Eye (tissue), 1 donor: ENCODE results near the gene FZD8.

ENCODE experiments used
- DNase-seq: peaks from one replicate; pipeline ENCODE4 v3.0.0-alpha.2; 2015

FZD8 gene

GRCh38 chr10:35640951-35641675 is 983 bp downstream of the FZD8 start:
- DNase-seq, result peak; percentile 89

- DNase-seq, result peak; percentile 88
Observed at GRCh38 chr10:35640474-35640873, 1.6 kb downstream of the FZD8 start.

- DNase-seq, result peak; percentile 78
Observed at GRCh38 chr10:35639728-35640401, 2.2 kb downstream of the FZD8 start.

GRCh38 chr10:35639021-35639727 is 2.9 kb downstream of the FZD8 start:
- DNase-seq, result peak; percentile 61

GRCh38 chr10:35638101-35638500 is 4.0 kb downstream of the FZD8 start:
- DNase-seq, result peak; percentile 58

GRCh38 chr10:35637462-35637861 is 4.6 kb downstream of the FZD8 start:
- peak; percentile 76 for DNase-seq

- DNase-seq, result no peak
Observed at GRCh38 chr10:35636956-35637355, 5.1 kb downstream of the FZD8 start.

GRCh38 chr10:35635576-35635975 is 6.5 kb downstream of the FZD8 start:
- DNase-seq, result peak; percentile 93

GRCh38 chr10:35633006-35633980 is 8.8 kb downstream of the FZD8 start:
- no peak for DNase-seq

- DNase-seq, result no peak
Observed at GRCh38 chr10:35632027-35632426, 10.1 kb downstream of the FZD8 start.

GRCh38 chr10:35631404-35631803 is 10.7 kb downstream of the FZD8 start:
- no peak for DNase-seq

- no peak for DNase-seq
Observed at GRCh38 chr10:35626971-35627507, 15.1 kb downstream of the FZD8 start.

- DNase-seq, result no peak
Observed at GRCh38 chr10:35614312-35614711, 27.8 kb downstream of the FZD8 start.

- DNase-seq, result peak; percentile 40
Observed at GRCh38 chr10:35613597-35614226, 28.4 kb downstream of the FZD8 start.

- DNase-seq, result no peak
Observed at GRCh38 chr10:35613107-35613440, 29.0 kb downstream of the FZD8 start.

- no peak for DNase-seq
Observed at GRCh38 chr10:35612385-35613106, 29.6 kb downstream of the FZD8 start.

- DNase-seq, result no peak
Observed at GRCh38 chr10:35611750-35612149, 30.3 kb downstream of the FZD8 start.

GRCh38 chr10:35608328-35608672 is 33.8 kb downstream of the FZD8 start:
- DNase-seq, result peak; percentile 10

GRCh38 chr10:35607475-35608327 is 34.4 kb downstream of the FZD8 start:
- peak; percentile 56 for DNase-seq

- DNase-seq, result peak; percentile 9
Observed at GRCh38 chr10:35606430-35606829, 35.7 kb downstream of the FZD8 start.
